CD14-positive monocyte (primary cell): ENCODE data around the gene HYKK. TPM values are rescaled to one million over a fixed set of nuclear protein-coding genes. Genes with fewer than 3 reads are reported as not detected.

Experiments
- DNase-seq, 3 donors: peaks; one replicate each; pipeline ENCODE4 v3.0.0-alpha.2; 2011 to 2022
- H2AFZ ChIP-seq: 2 replicates; pipeline ENCODE4 v1.6.0; 2012; ENCODE audit warnings: mild to moderate bottlenecking, low read depth, low read length, inconsistent platforms; ENCODE audit not compliant: insufficient read depth, poor library complexity, severe bottlenecking
- H3K27ac ChIP-seq, 2 donors: 1 replicate in 1 of 2; 2 replicates in 1 of 2; pipeline ENCODE4 v1.5.1; 2012 to 2013; ENCODE audit warnings: low read length in 2 of 2, control low read depth in 1 of 2, inconsistent platforms in 1 of 2, low read depth in 1 of 2, mild to moderate bottlenecking in 1 of 2
- H3K27me3 ChIP-seq, 2 donors: one replicate each; pipeline versions ENCODE4 v1.6.0 to v1.6.1; 2011 to 2013; ENCODE audit warnings: low read length in 2 of 2; ENCODE audit not compliant: control insufficient read depth in 2 of 2, insufficient read depth in 2 of 2
- H3K36me3 ChIP-seq, 2 donors: replicated peaks in 1 of 2; 1 replicate in 1 of 2; 2 replicates in 1 of 2; pipeline versions ENCODE4 v1.5.1 to v1.6.1; 2012 to 2013; ENCODE audit warnings: low read length in 2 of 2, control low read depth in 1 of 2, inconsistent platforms in 1 of 2, mild to moderate bottlenecking in 1 of 2; ENCODE audit not compliant: insufficient read depth in 2 of 2, control insufficient read depth in 1 of 2
- H3K4me1 ChIP-seq, 2 donors: 1 replicate in 1 of 2; 2 replicates in 1 of 2; pipeline versions ENCODE4 v1.5.1 to v1.6.1; 2012 to 2013; ENCODE audit warnings: low read length in 2 of 2, control low read depth in 1 of 2, inconsistent platforms in 1 of 2, mild to moderate bottlenecking in 1 of 2, moderate library complexity in 1 of 2; ENCODE audit not compliant: insufficient read depth in 2 of 2, control insufficient read depth in 1 of 2
- H3K4me2 ChIP-seq: replicated peaks from 2 replicates; pipeline ENCODE3; 2012; ENCODE audit warnings: low read length, moderate library complexity, mild to moderate bottlenecking; ENCODE audit not compliant: poor library complexity, severe bottlenecking; ENCODE audit errors: extremely low read depth
- H3K4me3 ChIP-seq, 3 experiments: fragments of 200-600 bp in 1 of 3; sonication (generic) in 1 of 3; replicated peaks in 1 of 3; 1 replicate in 2 of 3; 2 replicates in 1 of 3; pipeline ENCODE4 v1.5.1; 2011 to 2013; ENCODE audit warnings: low read length in 3 of 3, mild to moderate bottlenecking in 3 of 3, control low read depth in 2 of 3, low read depth in 2 of 3, inconsistent platforms in 1 of 3, moderate library complexity in 1 of 3
- H3K79me2 ChIP-seq: 2 replicates; pipeline ENCODE4 v1.6.0; 2012; ENCODE audit warnings: mild to moderate bottlenecking, control low read depth, inconsistent platforms, low read length, moderate library complexity; ENCODE audit not compliant: insufficient read depth
- H3K9ac ChIP-seq: 2 replicates; pipeline ENCODE4 v1.6.0; 2017; ENCODE audit warnings: low read length, mild to moderate bottlenecking; ENCODE audit not compliant: insufficient read depth, poor library complexity, severe bottlenecking
- H3K9me3 ChIP-seq, 2 donors: replicated peaks in 1 of 2; 1 replicate in 1 of 2; 2 replicates in 1 of 2; pipeline versions ENCODE4 v1.5.1 to v1.6.1; 2012 to 2013; ENCODE audit warnings: low read length in 2 of 2, control low read depth in 1 of 2; ENCODE audit not compliant: control insufficient read depth in 1 of 2, insufficient read depth in 1 of 2
- H4K20me1 ChIP-seq: 2 replicates; pipeline ENCODE4 v1.6.0; 2012; ENCODE audit warnings: mild to moderate bottlenecking, low read length, control low read depth, moderate library complexity; ENCODE audit not compliant: insufficient read depth
- H3K27ac Mint-ChIP-seq, 7 donors: one replicate each; pipeline ENCODE4 v1.8.0; 2020; ENCODE audit warnings: mild to moderate bottlenecking in 7 of 7, mixed read lengths in 7 of 7, moderate library complexity in 6 of 7, inconsistent platforms in 2 of 7
- H3K27me3 Mint-ChIP-seq, 3 donors: one replicate each; pipeline ENCODE4 v1.8.0; 2021 to 2022; ENCODE audit warnings: low read depth in 3 of 3, mild to moderate bottlenecking in 3 of 3, mixed read lengths in 3 of 3, moderate library complexity in 3 of 3, inconsistent platforms in 1 of 3
- H3K36me3 Mint-ChIP-seq, 2 donors: one replicate each; pipeline ENCODE4 v1.8.0; 2020; ENCODE audit warnings: mixed read lengths in 2 of 2, inconsistent platforms in 1 of 2, mild to moderate bottlenecking in 1 of 2
- H3K4me1 Mint-ChIP-seq: one replicate; pipeline ENCODE4 v1.8.0; 2020; ENCODE audit warnings: mild to moderate bottlenecking, mixed read lengths
- H3K4me3 Mint-ChIP-seq, 2 donors: one replicate each; pipeline ENCODE4 v1.8.0; 2020; ENCODE audit warnings: mild to moderate bottlenecking in 2 of 2, mixed read lengths in 2 of 2, moderate library complexity in 1 of 2
- H3K9me3 Mint-ChIP-seq, 7 donors: one replicate each; pipeline ENCODE4 v1.8.0; 2020 to 2022; ENCODE audit warnings: mixed read lengths in 7 of 7, mild to moderate bottlenecking in 6 of 7, moderate library complexity in 6 of 7, inconsistent platforms in 2 of 7
- WGBS: methylation state at CpG from one replicate; pipeline ENCODE4 v1.1.5; 2013; ENCODE audit warnings: missing lambda C conversion rate; ENCODE audit not compliant: insufficient coverage; 5-methylcytosine and 5-hydroxymethylcytosine counted together
- intact Hi-C, 2 donors: fragments of 100-400 bp; cut with micrococcal nuclease; formaldehyde crosslinking; loops; one replicate each; pipeline versions ENCODE4 v1.15.0 to v1.15.1; 2023
- polyA plus RNA-seq, 3 donors: library from polyadenylated mRNA; depleted of rRNA in 1 of 3; unstranded in 2 of 3; stranded (reverse) in 1 of 3; fragments of 300-500 nt in 2 of 3; fragments of >200 nt in 1 of 3; fragmentation: Illumina TruSeq in 2 of 3; gene quantifications; 1 replicate in 2 of 3; 2 replicates in 1 of 3; pipeline ENCODE4 v1.2.3, GENCODE V29; 2012 to 2021
- TF ChIP-seq, protein P1 (sequence below): fragments of 200-600 bp; IDR thresholded peaks from one replicate; pipeline ENCODE4 v1.8.0; 2022; ENCODE audit warnings: antibody characterized with exemption, mild to moderate bottlenecking

HYKK gene
- polyA plus RNA-seq, 3 donors = 0.04 TPM; not detected in 2

DNA sequence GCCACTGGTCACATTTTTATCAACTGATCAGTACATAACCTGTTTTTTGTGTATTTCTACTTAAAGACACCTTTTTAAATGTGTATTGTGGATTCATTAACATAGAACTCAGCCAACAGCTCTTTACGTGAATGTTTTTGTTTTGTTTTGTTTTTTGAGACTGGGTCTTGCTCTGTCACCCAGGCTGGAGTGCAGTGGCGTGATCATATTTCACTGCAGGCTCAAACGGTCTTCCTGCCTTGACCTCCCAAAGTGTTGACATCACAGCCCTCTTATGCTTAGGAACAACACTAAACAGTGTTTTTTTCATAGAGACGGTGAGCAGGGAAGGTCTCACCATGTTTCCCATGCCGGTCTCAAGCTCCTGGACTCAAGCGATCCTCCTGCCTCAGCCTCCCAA, 42.8 kb downstream of the HYKK start:
- Histone ChIP-seq H3K36me3 (peaks cover 56 to 60% of the 10 kb centered on the region in 2 donors), H3K4me2 (no peak overlapping the region), H4K20me1 (peaks cover 40% of the 10 kb centered on the region), H3K9ac (no peak overlapping the region), H3K27me3 (no peaks in the 10 kb centered on the region), H3K27ac (no peak overlapping the region), H2AFZ (no peak overlapping the region), H3K9me3 (no peaks in the 10 kb centered on the region), H3K4me3 (no peak overlapping the region), H3K79me2 (no peaks in the 10 kb centered on the region), H3K4me1 (no peaks in the 10 kb centered on the region)
- no peak for DNase-seq
- Mint-ChIP-seq H3K9me3 (no peaks in the 10 kb centered on the region), H3K27ac (peak overlapping the region in 2 of 7 donors; percentile 42 to 60), H3K4me1 (peaks cover 2% of the 10 kb centered on the region), H3K4me3 (no peak overlapping the region), H3K27me3 (peaks cover 0 to 6% (median 3%) of the 10 kb centered on the region in 3 donors), H3K36me3 (peaks cover 55 to 60% of the 10 kb centered on the region in 2 donors)
- intact Hi-C loops = no loop called here
- TF ChIP-seq, protein P1, sequence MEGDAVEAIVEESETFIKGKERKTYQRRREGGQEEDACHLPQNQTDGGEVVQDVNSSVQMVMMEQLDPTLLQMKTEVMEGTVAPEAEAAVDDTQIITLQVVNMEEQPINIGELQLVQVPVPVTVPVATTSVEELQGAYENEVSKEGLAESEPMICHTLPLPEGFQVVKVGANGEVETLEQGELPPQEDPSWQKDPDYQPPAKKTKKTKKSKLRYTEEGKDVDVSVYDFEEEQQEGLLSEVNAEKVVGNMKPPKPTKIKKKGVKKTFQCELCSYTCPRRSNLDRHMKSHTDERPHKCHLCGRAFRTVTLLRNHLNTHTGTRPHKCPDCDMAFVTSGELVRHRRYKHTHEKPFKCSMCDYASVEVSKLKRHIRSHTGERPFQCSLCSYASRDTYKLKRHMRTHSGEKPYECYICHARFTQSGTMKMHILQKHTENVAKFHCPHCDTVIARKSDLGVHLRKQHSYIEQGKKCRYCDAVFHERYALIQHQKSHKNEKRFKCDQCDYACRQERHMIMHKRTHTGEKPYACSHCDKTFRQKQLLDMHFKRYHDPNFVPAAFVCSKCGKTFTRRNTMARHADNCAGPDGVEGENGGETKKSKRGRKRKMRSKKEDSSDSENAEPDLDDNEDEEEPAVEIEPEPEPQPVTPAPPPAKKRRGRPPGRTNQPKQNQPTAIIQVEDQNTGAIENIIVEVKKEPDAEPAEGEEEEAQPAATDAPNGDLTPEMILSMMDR = no peak
- WGBS = 95% methylated on average over 3 of the region's 6 CpGs

DNA sequence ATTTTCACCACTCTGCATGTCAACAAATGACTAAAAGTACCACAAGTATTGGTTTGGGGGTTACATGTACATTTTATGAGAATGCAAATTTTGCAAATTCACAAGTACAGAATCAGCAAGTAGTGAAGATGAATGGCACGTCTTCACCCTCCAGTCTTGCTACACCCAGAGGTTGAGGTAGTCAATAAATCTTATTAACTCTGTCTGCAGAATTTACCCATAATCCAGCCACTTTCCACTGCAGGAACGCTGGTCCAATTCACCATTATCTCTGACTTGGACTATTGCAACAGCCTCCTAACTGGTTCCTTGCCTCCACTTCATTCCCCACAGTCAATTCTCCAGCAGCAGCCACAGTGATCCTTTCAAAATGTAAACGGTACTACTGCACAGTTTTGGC, 43.4 kb downstream of the HYKK start:
- Mint-ChIP-seq H3K4me1 (peaks cover 2% of the 10 kb centered on the region), H3K27me3 (peaks cover 0 to 7% (median 6%) of the 10 kb centered on the region in 3 donors), H3K36me3 (peaks cover 48 to 54% of the 10 kb centered on the region in 2 donors), H3K27ac (peak overlapping the region in 1 of 7 donors; percentile 45), H3K9me3 (no peaks in the 10 kb centered on the region), H3K4me3 (no peak overlapping the region)
- H3K79me2 ChIP-seq = no peaks in the 10 kb centered on the region
- H4K20me1 ChIP-seq = peaks cover 35% of the 10 kb centered on the region
- H3K36me3 ChIP-seq = peaks cover 50 to 54% of the 10 kb centered on the region in 2 donors
- TF ChIP-seq, protein P1 = no peak
- no peak for DNase-seq
- H3K9ac ChIP-seq = no peak overlapping the region
- no peak overlapping the region for H3K4me3 ChIP-seq
- H3K4me1 ChIP-seq = no peaks in the 10 kb centered on the region
- intact Hi-C loops = no loop called here
- H3K9me3 ChIP-seq = no peaks in the 10 kb centered on the region
- no peak overlapping the region for H2AFZ ChIP-seq
- H3K27ac ChIP-seq = no peak overlapping the region
- 95% methylated on average over 2 of the region's 3 CpGs for WGBS
- no peak overlapping the region for H3K4me2 ChIP-seq
- H3K27me3 ChIP-seq = no peaks in the 10 kb centered on the region
